NCI-H1694 treated with DMSO at 0.1 percent for 48 hours (cell line): ENCODE results near the gene AGRN.
A peak's percentile ranks its signal among the peaks of the same experiment; 100 is the strongest.
"Not testable (repeated sequence)": the region's sequence is repeated elsewhere in the genome, so short reads cannot be mapped to it uniquely, and the experiment has no call there.

Experiments
- DNase-seq: peaks from one replicate; lab custom pipeline; 2025; lab: John Stamatoyannopoulos, UW

Gene AGRN

DNA sequence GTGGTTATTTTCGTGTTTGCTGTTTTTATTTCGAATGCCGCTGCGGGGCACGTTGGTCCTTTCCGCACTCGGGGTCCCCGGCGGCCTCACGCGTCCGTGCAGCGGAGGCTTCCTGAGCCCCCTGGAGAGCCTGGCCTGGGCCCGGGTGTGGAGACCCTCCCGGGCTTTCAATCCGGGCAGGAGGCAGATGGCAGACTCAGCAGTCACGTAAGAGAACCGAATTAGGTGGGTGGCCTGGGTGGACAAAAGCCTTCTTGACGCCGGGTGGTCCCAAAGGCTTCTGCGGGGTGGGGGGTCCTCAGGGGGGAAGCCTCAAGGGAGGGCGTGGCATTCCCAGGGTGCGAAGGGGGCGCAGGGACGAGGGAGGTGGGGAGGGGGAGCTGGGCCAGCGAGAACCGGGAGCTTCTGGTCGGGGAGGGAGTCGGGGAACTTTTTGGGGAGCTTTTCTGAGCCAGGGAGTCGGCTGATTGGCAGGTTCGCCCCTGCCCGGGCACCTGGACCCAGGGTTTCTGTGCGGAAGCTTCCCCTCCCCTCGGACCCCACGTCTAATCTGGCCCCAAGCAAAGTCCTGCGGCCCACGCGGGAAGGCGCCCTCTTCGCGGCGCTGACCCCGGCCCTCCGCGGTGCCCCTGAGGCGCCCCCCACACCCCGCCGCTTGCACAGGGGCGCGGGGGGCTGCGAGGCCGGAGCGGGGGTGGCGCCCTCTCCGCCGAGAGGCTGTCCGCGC is 18.7 kb upstream of the AGRN start:
- no peak for DNase-seq

DNA sequence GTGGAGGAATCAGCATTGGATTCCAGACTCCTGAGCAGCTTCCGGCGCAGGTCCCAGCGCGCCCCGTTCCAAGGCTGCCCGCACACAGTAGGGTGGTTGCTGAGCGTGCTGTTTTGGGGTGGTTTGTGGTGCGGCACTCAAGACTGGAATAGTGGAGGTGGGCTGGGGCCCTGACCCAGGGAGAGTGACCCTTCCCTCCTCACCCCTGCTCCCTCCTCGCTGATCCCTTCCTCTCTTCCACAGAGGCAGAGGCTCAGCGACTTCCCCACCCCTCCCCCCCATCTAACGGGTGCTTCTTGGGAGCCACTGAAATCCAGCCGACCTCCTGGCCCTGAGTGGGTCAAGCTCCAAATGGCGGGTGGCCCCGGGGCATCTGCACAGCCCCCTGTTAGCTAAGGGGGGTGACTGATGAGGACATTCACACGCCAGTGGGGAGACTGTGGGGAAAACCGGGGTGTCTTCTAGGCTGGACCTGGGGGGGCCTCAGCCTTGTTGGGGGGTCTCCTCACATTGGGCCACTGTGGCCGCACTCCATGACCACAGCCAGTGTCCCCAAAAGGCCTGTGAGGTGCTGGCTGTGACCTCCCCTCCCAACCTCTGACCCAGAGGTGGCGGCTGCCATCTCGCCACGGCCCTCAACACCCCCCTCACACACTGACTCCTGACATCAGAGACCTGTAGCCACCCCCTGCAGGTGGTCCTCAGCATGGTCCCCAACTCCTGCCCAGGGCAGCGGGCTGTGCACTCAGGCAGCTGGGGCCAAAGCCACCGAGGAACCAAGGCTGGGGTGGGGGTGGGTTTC is 16.1 kb upstream of the AGRN start:
- DNase-seq: no peak

GRCh38 chr1:1004420-1004779 is 15.5 kb upstream of the AGRN start:
- no peak for DNase-seq

GRCh38 chr1:1004780-1005697 is 14.9 kb upstream of the AGRN start:
- DNase-seq: no peak

DNA sequence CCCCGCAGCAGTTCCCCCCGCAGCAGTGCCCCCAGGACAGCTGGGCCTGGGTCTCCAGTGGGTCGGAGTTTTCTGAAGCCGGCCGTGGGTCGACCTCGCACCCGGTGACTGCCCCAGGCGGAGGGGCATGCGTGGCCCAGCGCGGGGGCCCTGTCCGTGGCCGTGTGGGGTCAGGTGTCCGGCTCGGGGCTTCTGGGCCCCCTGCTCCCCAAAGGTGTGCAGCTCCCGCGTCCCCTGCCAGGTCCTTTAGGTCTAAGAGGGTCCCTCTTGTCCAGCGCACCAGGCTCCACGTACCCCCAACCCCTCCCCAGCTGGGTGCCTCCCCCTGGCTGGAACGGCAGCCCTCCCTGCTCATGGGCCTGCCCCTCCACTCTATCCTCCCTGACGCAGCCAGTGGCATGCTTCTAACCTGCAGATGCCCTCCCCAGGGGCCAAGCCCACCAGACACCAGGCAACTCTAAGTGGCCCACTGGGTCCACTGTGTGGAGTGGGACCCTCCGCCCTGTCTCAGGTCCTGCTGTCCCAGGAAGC is 14.1 kb upstream of the AGRN start:
- no peak for DNase-seq

GRCh38 chr1:1006305-1007159 is 13.4 kb upstream of the AGRN start:
- DNase-seq: no peak

DNA sequence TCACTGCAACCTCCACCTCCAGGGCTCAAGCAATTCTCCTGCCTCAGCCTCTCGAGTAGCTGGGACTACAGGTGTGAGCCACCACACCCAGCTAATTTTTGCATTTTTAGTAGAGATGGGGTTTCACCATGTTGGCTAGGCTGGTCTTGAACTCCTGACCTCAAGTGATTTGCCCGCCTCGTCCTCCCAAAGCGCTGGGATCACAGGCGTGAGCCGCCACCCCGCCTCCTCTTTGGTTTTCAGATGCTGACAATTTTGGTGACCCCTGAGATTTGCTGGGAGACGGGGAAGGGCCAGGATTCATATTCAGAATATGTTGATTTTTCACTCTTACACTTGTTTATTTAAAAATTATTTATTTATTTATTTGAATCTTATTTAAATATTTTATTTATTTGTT is 9.8 kb upstream of the AGRN start:
- DNase-seq: not testable (repeated sequence)

DNA sequence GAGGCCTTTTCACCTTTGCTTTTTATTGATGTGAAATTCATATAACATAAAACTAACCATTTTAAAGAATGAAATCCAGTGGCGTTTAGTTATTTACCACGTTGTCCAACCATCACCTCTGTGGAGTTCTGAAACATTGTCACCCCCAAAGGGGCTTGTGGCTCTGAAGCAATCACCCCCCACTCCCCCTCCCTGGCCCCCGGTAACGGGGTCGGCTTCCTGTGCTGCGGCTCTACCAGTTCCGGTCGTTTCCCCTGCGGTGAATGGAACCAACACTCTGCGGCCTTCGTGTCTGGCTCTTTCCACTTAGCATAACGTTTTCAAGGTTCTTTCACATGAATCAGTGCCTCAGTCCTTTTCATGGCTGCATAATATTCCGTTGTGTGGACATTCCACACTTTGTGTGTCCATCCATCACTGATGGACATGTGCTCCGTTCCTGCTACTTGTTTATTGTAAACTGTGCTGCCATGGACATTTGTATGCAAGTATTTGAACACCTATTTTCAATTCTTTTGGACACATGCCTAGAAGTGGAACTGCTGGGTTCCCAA is 8.4 kb upstream of the AGRN start:
- DNase-seq: no peak

DNA sequence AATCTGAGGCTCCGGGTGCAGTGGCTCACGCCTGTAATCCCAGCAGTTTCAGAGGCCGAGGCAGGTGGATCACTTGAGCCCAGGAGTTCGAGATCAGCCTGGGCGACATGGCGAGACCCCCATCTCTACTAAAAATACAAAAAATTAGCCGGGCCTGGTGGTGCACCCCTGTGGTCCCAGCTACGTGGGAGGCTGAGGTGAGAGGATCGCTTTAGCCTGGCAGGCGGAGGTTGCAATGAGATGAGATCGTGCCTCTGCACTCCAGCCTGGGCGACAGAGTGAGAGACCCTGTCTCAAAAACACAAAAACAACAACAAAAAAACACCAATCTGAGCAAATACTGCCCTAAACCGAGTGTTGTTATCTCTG is 7.2 kb upstream of the AGRN start:
- not testable (repeated sequence) for DNase-seq

DNA sequence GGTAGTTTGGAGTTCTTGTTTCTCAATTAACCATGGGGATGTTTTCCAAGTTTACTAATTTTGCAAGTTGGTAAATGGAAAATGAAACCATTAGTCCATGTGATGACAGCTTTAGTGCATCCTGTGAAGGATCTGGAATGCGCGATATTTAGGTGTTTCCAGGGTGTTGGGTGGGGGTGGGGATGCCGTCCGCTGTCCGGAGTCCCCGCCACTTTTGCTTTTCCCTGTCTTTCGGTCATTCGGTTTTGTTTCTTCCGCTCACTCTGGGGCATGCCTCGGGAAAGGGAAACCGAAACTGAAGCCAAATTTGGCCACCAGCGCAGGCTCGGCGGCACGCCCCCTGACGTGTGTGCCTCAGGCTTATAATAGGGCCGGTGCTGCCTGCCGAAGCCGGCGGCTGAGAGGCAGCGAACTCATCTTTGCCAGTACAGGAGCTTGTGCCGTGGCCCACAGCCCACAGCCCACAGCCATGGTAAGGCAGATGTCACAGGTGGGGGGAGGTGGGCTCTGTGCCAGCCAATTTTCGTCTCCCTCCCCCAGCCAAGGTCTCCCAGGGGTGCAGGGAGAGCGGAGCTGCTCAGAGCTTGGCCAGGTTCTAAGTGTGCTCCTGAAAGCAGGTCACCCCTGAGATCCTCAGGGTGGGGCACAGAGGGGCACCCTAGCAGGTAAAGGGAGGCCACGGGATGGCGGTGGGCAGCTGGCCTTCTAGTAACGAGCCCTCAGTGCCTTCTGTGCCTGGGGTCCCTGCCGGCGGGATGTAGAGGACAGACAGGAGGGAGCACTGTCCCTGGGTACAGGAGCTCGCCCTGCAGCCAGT is 6.6 kb upstream of the AGRN start, which contains the start of gene ISG15:
Gene ISG15 (plus strand): TSS at position 393 of the 817 bp plus-strand sequence. CDS start 77 bp downstream, at position 470.
- peak; percentile 49 for DNase-seq

- DNase-seq: peak; percentile 52
Measured at GRCh38 chr1:1013922-1014648, 5.8 kb upstream of the AGRN start.

GRCh38 chr1:1014799-1015681 is 4.9 kb upstream of the AGRN start:
- DNase-seq: no peak

- not testable (repeated sequence) for DNase-seq
Measured at GRCh38 chr1:1017397-1018320, 2.3 kb upstream of the AGRN start.

GRCh38 chr1:1018321-1018685 is 1.6 kb upstream of the AGRN start:
- DNase-seq: not testable (repeated sequence)

GRCh38 chr1:1019122-1019999 is 559 bp upstream of the AGRN start:
- no peak for DNase-seq

DNA sequence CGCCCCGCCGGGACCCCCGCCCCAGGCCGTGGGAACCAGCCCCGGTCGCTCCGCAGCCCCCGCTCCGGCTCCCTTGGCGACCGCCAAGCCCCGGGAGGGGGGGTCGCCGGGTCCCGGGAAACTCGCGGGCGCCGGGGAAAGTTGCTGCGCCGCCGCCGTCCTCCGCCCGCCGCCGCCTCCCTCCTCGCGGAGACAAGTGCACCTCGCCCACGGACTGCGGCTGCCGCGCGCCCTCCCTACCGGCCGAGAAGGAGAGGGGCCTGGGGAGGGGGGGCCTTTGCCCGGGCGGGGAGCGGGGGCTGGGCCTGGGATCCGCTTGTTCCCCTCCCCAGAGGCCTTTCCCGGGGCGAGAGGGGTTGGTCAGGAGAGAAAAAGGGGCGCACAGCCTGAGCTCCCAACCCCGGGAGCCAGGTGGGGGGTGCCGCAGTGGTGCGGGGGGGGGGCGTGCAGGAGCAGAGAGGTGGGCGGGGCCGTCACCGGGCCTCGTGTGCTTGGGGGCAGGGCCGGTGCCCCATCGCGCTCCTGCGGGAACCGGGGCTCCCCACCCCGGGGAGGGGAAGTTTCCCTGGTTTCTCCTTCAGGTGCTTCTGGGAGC is 592 bp downstream of the AGRN start:
- DNase-seq: no peak
